ENCODE results near the gene MUC3A. TPM values are rescaled to one million over a fixed set of nuclear protein-coding genes. Genes with fewer than 3 reads are reported as not detected.

The MUC3A gene
- total RNA-seq, 3 donors from 2014 or later, result under 0.01 to 0.29 (median 0.16) TPM

DNA sequence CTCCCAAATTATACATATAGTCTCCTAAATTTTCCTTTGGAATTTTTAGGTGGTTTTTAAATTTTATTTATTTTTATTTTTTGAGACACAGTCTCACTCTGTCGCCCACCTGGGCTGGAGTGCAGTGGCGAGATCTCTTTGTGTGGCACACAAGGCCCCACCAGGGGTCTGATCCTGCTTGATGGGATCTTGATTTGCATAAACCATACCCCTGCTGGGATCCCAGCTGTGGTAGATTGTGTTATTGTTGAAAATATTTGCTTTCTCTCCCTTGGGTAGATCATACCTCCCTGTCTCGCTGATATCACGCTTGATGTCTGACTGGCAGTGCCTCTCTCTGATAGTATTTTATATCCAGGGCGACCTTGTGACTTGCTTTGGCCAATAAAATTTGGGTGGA, 5.6 kb upstream of the MUC3A start:
- Histone ChIP-seq H3K4me1 (no peaks in the 10 kb centered on the region), H3K4me3 (no peak overlapping the region), H3K27ac (no peak overlapping the region), H3K27me3 (no peaks in the 10 kb centered on the region), H3K9me3 (no peaks in the 10 kb centered on the region), H3K36me3 (no peaks in the 10 kb centered on the region)
- TF ChIP-seq, protein P1, sequence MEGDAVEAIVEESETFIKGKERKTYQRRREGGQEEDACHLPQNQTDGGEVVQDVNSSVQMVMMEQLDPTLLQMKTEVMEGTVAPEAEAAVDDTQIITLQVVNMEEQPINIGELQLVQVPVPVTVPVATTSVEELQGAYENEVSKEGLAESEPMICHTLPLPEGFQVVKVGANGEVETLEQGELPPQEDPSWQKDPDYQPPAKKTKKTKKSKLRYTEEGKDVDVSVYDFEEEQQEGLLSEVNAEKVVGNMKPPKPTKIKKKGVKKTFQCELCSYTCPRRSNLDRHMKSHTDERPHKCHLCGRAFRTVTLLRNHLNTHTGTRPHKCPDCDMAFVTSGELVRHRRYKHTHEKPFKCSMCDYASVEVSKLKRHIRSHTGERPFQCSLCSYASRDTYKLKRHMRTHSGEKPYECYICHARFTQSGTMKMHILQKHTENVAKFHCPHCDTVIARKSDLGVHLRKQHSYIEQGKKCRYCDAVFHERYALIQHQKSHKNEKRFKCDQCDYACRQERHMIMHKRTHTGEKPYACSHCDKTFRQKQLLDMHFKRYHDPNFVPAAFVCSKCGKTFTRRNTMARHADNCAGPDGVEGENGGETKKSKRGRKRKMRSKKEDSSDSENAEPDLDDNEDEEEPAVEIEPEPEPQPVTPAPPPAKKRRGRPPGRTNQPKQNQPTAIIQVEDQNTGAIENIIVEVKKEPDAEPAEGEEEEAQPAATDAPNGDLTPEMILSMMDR (IDR thresholded peaks at IDR 0.05), result no peak
- TF ChIP-seq POLR2AphosphoS5 (IDR thresholded peaks at IDR 0.05), result no peak
- intact Hi-C loops (cut with DNase I; ENCODE audit: low total_unique reads), result no loop called here
- DNase-seq (ENCODE audit: low spot score in 2 of 2), result no peak

- no peak overlapping the region for H3K27ac ChIP-seq
- H3K9me3 ChIP-seq, result no peaks in the 10 kb centered on the region
- no peaks in the 10 kb centered on the region for H3K4me1 ChIP-seq
- H3K27me3 ChIP-seq, result peaks cover 0 to 4% of the 10 kb centered on the region in 2 donors
- intact Hi-C loops (cut with DNase I; ENCODE audit: low total_unique reads), result no loop called here
- H3K36me3 ChIP-seq, result no peaks in the 10 kb centered on the region
- DNase-seq (ENCODE audit: low spot score in 2 of 2), result no peak
- no peak overlapping the region for H3K4me3 ChIP-seq
- TF ChIP-seq, protein P1 (IDR thresholded peaks at IDR 0.05), result no peak
- TF ChIP-seq POLR2A (IDR thresholded peaks at IDR 0.05) (no peak), POLR2AphosphoS5 (IDR thresholded peaks at IDR 0.05) (no peak)
Measured at GRCh38 chr7:100944138-100944537, 5.2 kb upstream of the MUC3A start.

GRCh38 chr7:100946111-100946510, 3.2 kb upstream of the MUC3A start:
- TF ChIP-seq, protein P1 (IDR thresholded peaks at IDR 0.05), result no peak
- TF ChIP-seq POLR2AphosphoS5 (IDR thresholded peaks at IDR 0.05) (no peak), POLR2A (IDR thresholded peaks at IDR 0.05) (no peak)
- H3K9me3 ChIP-seq, result no peaks in the 10 kb centered on the region
- intact Hi-C loops (cut with DNase I; ENCODE audit: low total_unique reads), result no loop called here

GRCh38 chr7:100946766-100947365, 2.5 kb upstream of the MUC3A start:
- TF ChIP-seq, protein P1 (IDR thresholded peaks at IDR 0.05), result no peak
- TF ChIP-seq POLR2AphosphoS5 (IDR thresholded peaks at IDR 0.05) (no peak), POLR2A (IDR thresholded peaks at IDR 0.05) (no peak)
- DNase-seq (ENCODE audit: low spot score in 2 of 2), result no peak
- Histone ChIP-seq H3K4me1 (no peaks in the 10 kb centered on the region), H3K4me3 (no peak overlapping the region), H3K27me3 (peaks cover 0 to 18% of the 10 kb centered on the region in 2 donors), H3K36me3 (no peaks in the 10 kb centered on the region), H3K27ac (no peak overlapping the region), H3K9me3 (no peaks in the 10 kb centered on the region)
- intact Hi-C loops (cut with DNase I; ENCODE audit: low total_unique reads), result no loop called here

More at GRCh38 chr7:100946111-100946510, 3.2 kb upstream of the MUC3A start:
- Histone ChIP-seq H3K27me3 (peaks cover 0 to 12% of the 10 kb centered on the region in 2 donors), H3K4me3 (no peak overlapping the region), H3K27ac (no peak overlapping the region), H3K4me1 (no peaks in the 10 kb centered on the region), H3K36me3 (no peaks in the 10 kb centered on the region)
- DNase-seq (ENCODE audit: low spot score in 2 of 2), result no peak

GRCh38 chr7:100947792-100948191, 1.5 kb upstream of the MUC3A start:
- Histone ChIP-seq H3K36me3 (no peaks in the 10 kb centered on the region), H3K27ac (no peak overlapping the region), H3K27me3 (peaks cover 0 to 23% of the 10 kb centered on the region in 2 donors), H3K9me3 (no peaks in the 10 kb centered on the region), H3K4me1 (no peaks in the 10 kb centered on the region), H3K4me3 (no peak overlapping the region)
- intact Hi-C loops (cut with DNase I; ENCODE audit: low total_unique reads), result no loop called here
- TF ChIP-seq, protein P1 (IDR thresholded peaks at IDR 0.05), result no peak
- TF ChIP-seq POLR2AphosphoS5 (IDR thresholded peaks at IDR 0.05) (no peak), POLR2A (IDR thresholded peaks at IDR 0.05) (no peak)
- DNase-seq (ENCODE audit: low spot score in 2 of 2), result no peak
